MM.1S (cell line): ENCODE data around the gene ZXDC.

Source experiments
- DNase-seq: peaks from one replicate; pipeline ENCODE4 v3.0.0-alpha.2; 2015
- H2AFZ ChIP-seq: fragments of 300-600 bp; sonication (generic); 2 replicates; pipeline ENCODE4 v1.6.0; 2016; ENCODE audit warnings: antibody characterized with exemption, low read length
- H3F3A ChIP-seq: fragments of 300-600 bp; sonication (generic); 2 replicates; pipeline ENCODE4 v1.6.1; 2016; ENCODE audit warnings: mild to moderate bottlenecking, antibody characterized with exemption, low read length, moderate library complexity, mixed read lengths; ENCODE audit not compliant: insufficient read depth
- H3K27ac ChIP-seq: fragments of 300-600 bp; sonication (generic); 2 replicates; pipeline ENCODE4 v1.5.1; 2016; ENCODE audit warnings: mild to moderate bottlenecking, low read length
- H3K27me3 ChIP-seq: fragments of 300-600 bp; sonication (generic); replicated peaks from 2 replicates; pipeline ENCODE4 v1.6.0; 2016; ENCODE audit warnings: low read length; ENCODE audit not compliant: insufficient read depth
- H3K36me3 ChIP-seq: fragments of 300-600 bp; sonication (generic); replicated peaks from 2 replicates; pipeline ENCODE4 v1.6.1; 2016; ENCODE audit warnings: mild to moderate bottlenecking, low read length, mixed read lengths; ENCODE audit not compliant: insufficient read depth
- H3K4me1 ChIP-seq: fragments of 300-600 bp; sonication (generic); 2 replicates; pipeline ENCODE4 v1.6.1; 2016; ENCODE audit warnings: low read length, mixed read lengths
- H3K4me2 ChIP-seq: fragments of 300-600 bp; sonication (generic); 2 replicates; pipeline ENCODE4 v1.6.0; 2016; ENCODE audit warnings: low read depth, low read length
- H3K4me3 ChIP-seq: fragments of 300-600 bp; sonication (generic); 2 replicates; pipeline ENCODE4 v1.5.1; 2016; ENCODE audit warnings: low read length, mixed read lengths
- H3K79me2 ChIP-seq: fragments of 300-600 bp; sonication (generic); 2 replicates; pipeline ENCODE4 v1.6.1; 2016; ENCODE audit warnings: mixed run types, low read length, mixed read lengths
- H3K9ac ChIP-seq: fragments of 300-600 bp; sonication (generic); 2 replicates; pipeline ENCODE4 v1.6.1; 2016; ENCODE audit warnings: low read length, mixed read lengths
- H3K9me2 ChIP-seq: fragments of 300-600 bp; sonication (generic); replicated peaks from 2 replicates; pipeline ENCODE4 v1.6.1; 2016; ENCODE audit warnings: mild to moderate bottlenecking, low read length, mixed read lengths; ENCODE audit not compliant: insufficient read depth
- H3K9me3 ChIP-seq: fragments of 300-600 bp; sonication (generic); replicated peaks from 2 replicates; pipeline ENCODE4 v1.6.1; 2016; ENCODE audit warnings: mild to moderate bottlenecking, low read length, mixed read lengths; ENCODE audit not compliant: insufficient read depth
- H4K20me1 ChIP-seq: fragments of 300-600 bp; sonication (generic); 2 replicates; pipeline ENCODE4 v1.6.1; 2016; ENCODE audit warnings: mild to moderate bottlenecking, low read length, moderate library complexity, mixed read lengths; ENCODE audit not compliant: insufficient read depth
- EZH2 ChIP-seq: fragments of 300-600 bp; sonication (generic); optimal IDR thresholded peaks from 2 replicates; pipeline ENCODE3; 2017; ENCODE audit warnings: low read depth, mild to moderate bottlenecking, antibody characterized with exemption, low read length, mixed read lengths
- EZH2phosphoT487 ChIP-seq: fragments of 300-600 bp; sonication (generic); IDR thresholded peaks from 2 replicates; pipeline ENCODE4 v1.6.1; 2018; ENCODE audit warnings: antibody characterized with exemption, low read length
- TF ChIP-seq, protein P1 (sequence below): fragments of 300-600 bp; sonication (generic); IDR thresholded peaks from 2 replicates; pipeline ENCODE4 v1.5.1; 2016; ENCODE audit warnings: antibody characterized with exemption, low read length, mixed read lengths

The ZXDC gene

DNA sequence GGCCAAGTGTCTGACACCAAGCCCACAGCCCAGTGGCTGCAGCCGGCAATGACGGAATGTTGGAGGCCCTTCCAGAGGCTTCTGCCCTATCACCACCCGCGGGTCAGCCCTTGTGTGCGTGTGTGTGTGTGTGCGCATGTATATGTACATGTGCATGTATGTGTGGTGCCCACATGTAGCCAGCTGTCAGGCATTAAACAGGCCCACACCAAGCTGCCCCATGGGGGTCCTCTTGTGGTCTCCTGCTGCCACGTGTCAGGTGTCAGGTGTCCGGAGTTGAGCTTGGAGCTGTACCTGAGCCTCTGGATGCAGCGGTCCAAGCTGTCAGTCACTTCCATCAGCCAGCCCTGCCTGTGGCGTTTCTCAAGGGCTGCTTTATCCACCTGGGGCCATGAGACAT, 28.0 kb upstream of the ZXDC start:
- Histone ChIP-seq H3K4me2 (no peak overlapping the region), H3K27ac (no peak overlapping the region), H3K9ac (no peak overlapping the region), H3F3A (no peaks in the 10 kb centered on the region), H3K4me1 (no peaks in the 10 kb centered on the region), H3K4me3 (no peak overlapping the region), H3K79me2 (no peaks in the 10 kb centered on the region), H3K9me3 (no peaks in the 10 kb centered on the region), H4K20me1 (no peaks in the 10 kb centered on the region), H3K36me3 (no peaks in the 10 kb centered on the region), H2AFZ (no peak overlapping the region), H3K9me2 (no peaks in the 10 kb centered on the region), H3K27me3 (no peaks in the 10 kb centered on the region; the same call in 1 of the 2 replicates)
- no peak for DNase-seq
- TF ChIP-seq, protein P1, sequence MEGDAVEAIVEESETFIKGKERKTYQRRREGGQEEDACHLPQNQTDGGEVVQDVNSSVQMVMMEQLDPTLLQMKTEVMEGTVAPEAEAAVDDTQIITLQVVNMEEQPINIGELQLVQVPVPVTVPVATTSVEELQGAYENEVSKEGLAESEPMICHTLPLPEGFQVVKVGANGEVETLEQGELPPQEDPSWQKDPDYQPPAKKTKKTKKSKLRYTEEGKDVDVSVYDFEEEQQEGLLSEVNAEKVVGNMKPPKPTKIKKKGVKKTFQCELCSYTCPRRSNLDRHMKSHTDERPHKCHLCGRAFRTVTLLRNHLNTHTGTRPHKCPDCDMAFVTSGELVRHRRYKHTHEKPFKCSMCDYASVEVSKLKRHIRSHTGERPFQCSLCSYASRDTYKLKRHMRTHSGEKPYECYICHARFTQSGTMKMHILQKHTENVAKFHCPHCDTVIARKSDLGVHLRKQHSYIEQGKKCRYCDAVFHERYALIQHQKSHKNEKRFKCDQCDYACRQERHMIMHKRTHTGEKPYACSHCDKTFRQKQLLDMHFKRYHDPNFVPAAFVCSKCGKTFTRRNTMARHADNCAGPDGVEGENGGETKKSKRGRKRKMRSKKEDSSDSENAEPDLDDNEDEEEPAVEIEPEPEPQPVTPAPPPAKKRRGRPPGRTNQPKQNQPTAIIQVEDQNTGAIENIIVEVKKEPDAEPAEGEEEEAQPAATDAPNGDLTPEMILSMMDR, result no peak
- no peak for TF ChIP-seq EZH2
- no peak for TF ChIP-seq EZH2phosphoT487

DNA sequence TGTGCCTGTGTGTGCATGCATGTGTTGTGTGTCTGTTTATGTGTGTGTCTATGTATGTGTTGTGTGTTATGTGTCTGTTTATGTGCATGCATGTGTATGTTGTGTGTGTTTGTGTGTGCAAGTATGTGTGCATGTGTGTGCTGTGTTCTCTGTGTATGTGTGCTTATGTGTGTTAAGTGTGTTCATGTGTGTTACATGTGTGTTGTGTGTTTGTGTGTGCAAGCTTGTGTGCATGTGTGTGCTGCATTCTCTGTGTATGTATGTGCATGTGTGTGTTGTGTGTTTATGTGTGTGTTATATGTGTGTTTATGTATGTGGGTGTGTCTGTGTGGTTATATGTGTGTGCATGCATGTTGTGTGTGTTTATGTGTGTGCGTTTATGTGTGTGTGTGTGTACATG, 27.0 kb upstream of the ZXDC start:
- no peak for DNase-seq
- H3K4me2 ChIP-seq, result no peak overlapping the region
- H3K4me3 ChIP-seq, result no peak overlapping the region
- no peaks in the 10 kb centered on the region for H3K4me1 ChIP-seq
- no peaks in the 10 kb centered on the region for H3F3A ChIP-seq
- no peaks in the 10 kb centered on the region for H3K9me2 ChIP-seq
- no peaks in the 10 kb centered on the region for H4K20me1 ChIP-seq
- no peak overlapping the region for H2AFZ ChIP-seq
- no peak overlapping the region for H3K9ac ChIP-seq
- H3K9me3 ChIP-seq, result no peaks in the 10 kb centered on the region
- H3K27me3 ChIP-seq, result no peaks in the 10 kb centered on the region; the same call in 1 of the 2 replicates
- no peaks in the 10 kb centered on the region for H3K36me3 ChIP-seq
- H3K79me2 ChIP-seq, result no peaks in the 10 kb centered on the region
- no peak overlapping the region for H3K27ac ChIP-seq
- TF ChIP-seq, protein P1, result no peak
- no peak for TF ChIP-seq EZH2phosphoT487
- TF ChIP-seq EZH2, result no peak

DNA sequence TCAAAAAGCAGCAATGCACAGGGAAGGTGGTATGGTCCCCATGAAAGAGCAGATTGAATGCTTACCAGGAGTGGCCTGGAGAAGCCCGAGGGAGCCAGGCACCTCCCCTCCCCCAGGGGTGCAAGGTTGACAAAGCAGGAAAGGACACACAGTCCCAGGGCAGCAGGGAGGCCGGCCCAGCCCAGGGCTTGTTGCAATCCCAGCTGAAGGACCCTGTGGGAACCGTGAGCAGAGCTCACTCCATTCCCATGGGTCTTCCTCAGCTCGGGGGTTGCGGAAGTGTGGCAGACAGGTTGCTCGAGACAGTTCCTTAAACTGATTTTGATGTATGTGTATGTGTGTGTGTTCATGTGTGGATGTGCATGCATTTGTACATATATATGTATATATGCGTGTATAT, 26.0 kb upstream of the ZXDC start:
- H3K79me2 ChIP-seq, result no peaks in the 10 kb centered on the region
- no peaks in the 10 kb centered on the region for H4K20me1 ChIP-seq
- no peaks in the 10 kb centered on the region for H3K36me3 ChIP-seq
- H3K4me2 ChIP-seq, result no peak overlapping the region
- no peaks in the 10 kb centered on the region for H3K9me3 ChIP-seq
- H3K9me2 ChIP-seq, result no peaks in the 10 kb centered on the region
- H3K9ac ChIP-seq, result no peak overlapping the region
- H2AFZ ChIP-seq, result no peak overlapping the region
- no peak for TF ChIP-seq EZH2
- TF ChIP-seq EZH2phosphoT487, result no peak
- TF ChIP-seq, protein P1, result no peak
- DNase-seq, result no peak
- no peaks in the 10 kb centered on the region for H3F3A ChIP-seq
- H3K4me1 ChIP-seq, result no peaks in the 10 kb centered on the region
- no peaks in the 10 kb centered on the region for H3K27me3 ChIP-seq
- no peak overlapping the region for H3K4me3 ChIP-seq
- H3K27ac ChIP-seq, result no peak overlapping the region

DNA sequence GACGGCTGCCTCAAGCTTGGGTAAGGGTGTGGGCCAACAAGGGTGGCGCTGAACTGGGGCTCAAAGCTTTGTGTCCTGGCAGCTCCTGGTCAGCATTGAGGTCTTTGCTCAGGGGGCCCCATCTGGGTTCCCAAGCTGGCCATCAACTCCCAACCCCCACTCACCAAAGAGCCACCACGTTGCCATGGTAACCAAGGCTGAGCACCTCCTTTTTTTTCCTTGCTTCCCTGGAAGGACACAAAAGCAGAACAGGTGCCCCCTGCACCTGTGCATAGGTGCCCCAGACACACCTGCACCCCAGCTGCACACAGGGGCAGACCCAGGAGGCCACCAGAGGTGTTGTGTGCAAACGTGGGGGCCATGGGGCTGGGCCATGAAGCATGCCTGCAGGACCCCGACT, 25.4 kb upstream of the ZXDC start:
- no peak for DNase-seq
- no peaks in the 10 kb centered on the region for H3K9me3 ChIP-seq
- H3K9me2 ChIP-seq, result no peaks in the 10 kb centered on the region
- H2AFZ ChIP-seq, result no peak overlapping the region
- no peaks in the 10 kb centered on the region for H3K79me2 ChIP-seq
- H3K4me1 ChIP-seq, result no peaks in the 10 kb centered on the region
- H3K36me3 ChIP-seq, result no peaks in the 10 kb centered on the region
- H3K4me2 ChIP-seq, result no peak overlapping the region
- H3K9ac ChIP-seq, result no peak overlapping the region
- H3K27me3 ChIP-seq, result no peaks in the 10 kb centered on the region
- no peaks in the 10 kb centered on the region for H3F3A ChIP-seq
- TF ChIP-seq EZH2, result no peak
- TF ChIP-seq, protein P1, result no peak
- no peak for TF ChIP-seq EZH2phosphoT487
- H3K4me3 ChIP-seq, result no peak overlapping the region
- no peak overlapping the region for H3K27ac ChIP-seq
- no peaks in the 10 kb centered on the region for H4K20me1 ChIP-seq
